Ecto neural progenitor cell (in vitro differentiated cells): ENCODE results near the gene GPATCH4.
"Not testable (repeated sequence)": the region's sequence is repeated elsewhere in the genome, so short reads cannot be mapped to it uniquely, and the experiment has no call there.

ENCODE experiments used
- DNase-seq: peaks from one replicate; pipeline ENCODE4 v3.0.0-alpha.2; 2018; ENCODE audit warnings: low spot score

The GPATCH4 gene

GRCh38 chr1:156574039-156574633 lies 27.1 kb downstream of the GPATCH4 start:
- DNase-seq, result no peak

GRCh38 chr1:156572663-156573018 lies 28.6 kb downstream of the GPATCH4 start:
- no peak for DNase-seq

- DNase-seq, result peak; percentile 90
Observed at GRCh38 chr1:156571919-156572662, 29.2 kb downstream of the GPATCH4 start, which contains the start of gene IQGAP3. TSS of gene IQGAP3 (minus strand) at chr1:156572565. CDS start at chr1:156572529, 36 bp downstream.

- no peak for DNase-seq
Observed at GRCh38 chr1:156571261-156571852, 29.9 kb downstream of the GPATCH4 start.

GRCh38 chr1:156566436-156566835 lies 34.8 kb downstream of the GPATCH4 start:
- DNase-seq, result no peak

GRCh38 chr1:156565519-156565918 lies 35.8 kb downstream of the GPATCH4 start:
- DNase-seq, result no peak

- DNase-seq, result no peak
Observed at GRCh38 chr1:156560585-156561163, 40.6 kb downstream of the GPATCH4 start.

- DNase-seq, result no peak
Observed at GRCh38 chr1:156559797-156560385, 41.4 kb downstream of the GPATCH4 start.

GRCh38 chr1:156559086-156559796 lies 42.0 kb downstream of the GPATCH4 start:
- no peak for DNase-seq

GRCh38 chr1:156556354-156556753 lies 44.9 kb downstream of the GPATCH4 start:
- no peak for DNase-seq

GRCh38 chr1:156555715-156556114 lies 45.6 kb downstream of the GPATCH4 start:
- no peak for DNase-seq

- no peak for DNase-seq
Observed at GRCh38 chr1:156554971-156555370, 46.3 kb downstream of the GPATCH4 start.

GRCh38 chr1:156553860-156554485 lies 47.3 kb downstream of the GPATCH4 start:
- no peak for DNase-seq

GRCh38 chr1:156552937-156553336 lies 48.3 kb downstream of the GPATCH4 start:
- not testable (repeated sequence) for DNase-seq

GRCh38 chr1:156552518-156552917 lies 48.8 kb downstream of the GPATCH4 start:
- DNase-seq, result no peak

- DNase-seq, result no peak
Observed at GRCh38 chr1:156551869-156552268, 49.4 kb downstream of the GPATCH4 start.

GRCh38 chr1:156551066-156551643 lies 50.1 kb downstream of the GPATCH4 start:
- no peak for DNase-seq

GRCh38 chr1:156550346-156550745 lies 50.9 kb downstream of the GPATCH4 start:
- no peak for DNase-seq

GRCh38 chr1:156549831-156550230 lies 51.4 kb downstream of the GPATCH4 start:
- no peak for DNase-seq

- no peak for DNase-seq
Observed at GRCh38 chr1:156549390-156549789, 51.9 kb downstream of the GPATCH4 start.

GRCh38 chr1:156547982-156548381 lies 53.3 kb downstream of the GPATCH4 start:
- no peak for DNase-seq
